ENCODE measurements around the gene DVL3.

DNA sequence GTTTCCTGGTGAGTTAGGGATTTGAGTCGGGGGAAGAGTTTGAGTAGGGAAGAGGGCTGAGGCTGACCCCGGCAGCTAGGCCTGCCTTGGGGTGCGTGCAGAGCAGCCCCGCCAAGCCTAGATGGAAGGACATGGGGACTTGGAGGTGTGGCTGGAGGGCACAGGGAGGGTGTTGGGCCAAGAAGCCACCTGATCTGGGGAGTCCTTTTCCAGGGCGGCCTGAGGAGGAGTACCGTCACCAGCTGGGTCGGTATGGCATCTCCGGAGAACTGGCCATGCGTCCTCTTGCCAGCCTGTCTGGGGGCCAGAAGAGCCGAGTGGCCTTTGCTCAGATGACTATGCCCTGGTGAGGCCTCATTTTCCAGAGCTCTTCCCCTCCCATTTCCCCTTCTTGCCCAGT is 37.7 kb downstream of the DVL3 start:
- TF ChIP-seq, protein P1, sequence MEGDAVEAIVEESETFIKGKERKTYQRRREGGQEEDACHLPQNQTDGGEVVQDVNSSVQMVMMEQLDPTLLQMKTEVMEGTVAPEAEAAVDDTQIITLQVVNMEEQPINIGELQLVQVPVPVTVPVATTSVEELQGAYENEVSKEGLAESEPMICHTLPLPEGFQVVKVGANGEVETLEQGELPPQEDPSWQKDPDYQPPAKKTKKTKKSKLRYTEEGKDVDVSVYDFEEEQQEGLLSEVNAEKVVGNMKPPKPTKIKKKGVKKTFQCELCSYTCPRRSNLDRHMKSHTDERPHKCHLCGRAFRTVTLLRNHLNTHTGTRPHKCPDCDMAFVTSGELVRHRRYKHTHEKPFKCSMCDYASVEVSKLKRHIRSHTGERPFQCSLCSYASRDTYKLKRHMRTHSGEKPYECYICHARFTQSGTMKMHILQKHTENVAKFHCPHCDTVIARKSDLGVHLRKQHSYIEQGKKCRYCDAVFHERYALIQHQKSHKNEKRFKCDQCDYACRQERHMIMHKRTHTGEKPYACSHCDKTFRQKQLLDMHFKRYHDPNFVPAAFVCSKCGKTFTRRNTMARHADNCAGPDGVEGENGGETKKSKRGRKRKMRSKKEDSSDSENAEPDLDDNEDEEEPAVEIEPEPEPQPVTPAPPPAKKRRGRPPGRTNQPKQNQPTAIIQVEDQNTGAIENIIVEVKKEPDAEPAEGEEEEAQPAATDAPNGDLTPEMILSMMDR (conservative IDR thresholded peaks at IDR 0.05; ENCODE audit: low read depth in 2 of 2), result no peak
- TF ChIP-seq, protein P2, sequence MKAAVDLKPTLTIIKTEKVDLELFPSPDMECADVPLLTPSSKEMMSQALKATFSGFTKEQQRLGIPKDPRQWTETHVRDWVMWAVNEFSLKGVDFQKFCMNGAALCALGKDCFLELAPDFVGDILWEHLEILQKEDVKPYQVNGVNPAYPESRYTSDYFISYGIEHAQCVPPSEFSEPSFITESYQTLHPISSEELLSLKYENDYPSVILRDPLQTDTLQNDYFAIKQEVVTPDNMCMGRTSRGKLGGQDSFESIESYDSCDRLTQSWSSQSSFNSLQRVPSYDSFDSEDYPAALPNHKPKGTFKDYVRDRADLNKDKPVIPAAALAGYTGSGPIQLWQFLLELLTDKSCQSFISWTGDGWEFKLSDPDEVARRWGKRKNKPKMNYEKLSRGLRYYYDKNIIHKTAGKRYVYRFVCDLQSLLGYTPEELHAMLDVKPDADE (IDR thresholded peaks at IDR 0.05), result no peak
- TF ChIP-seq POLR2AphosphoS5 (IDR thresholded peaks at IDR 0.05; ENCODE audit: low read depth), result no peak
- TF ChIP-seq, protein P3, sequence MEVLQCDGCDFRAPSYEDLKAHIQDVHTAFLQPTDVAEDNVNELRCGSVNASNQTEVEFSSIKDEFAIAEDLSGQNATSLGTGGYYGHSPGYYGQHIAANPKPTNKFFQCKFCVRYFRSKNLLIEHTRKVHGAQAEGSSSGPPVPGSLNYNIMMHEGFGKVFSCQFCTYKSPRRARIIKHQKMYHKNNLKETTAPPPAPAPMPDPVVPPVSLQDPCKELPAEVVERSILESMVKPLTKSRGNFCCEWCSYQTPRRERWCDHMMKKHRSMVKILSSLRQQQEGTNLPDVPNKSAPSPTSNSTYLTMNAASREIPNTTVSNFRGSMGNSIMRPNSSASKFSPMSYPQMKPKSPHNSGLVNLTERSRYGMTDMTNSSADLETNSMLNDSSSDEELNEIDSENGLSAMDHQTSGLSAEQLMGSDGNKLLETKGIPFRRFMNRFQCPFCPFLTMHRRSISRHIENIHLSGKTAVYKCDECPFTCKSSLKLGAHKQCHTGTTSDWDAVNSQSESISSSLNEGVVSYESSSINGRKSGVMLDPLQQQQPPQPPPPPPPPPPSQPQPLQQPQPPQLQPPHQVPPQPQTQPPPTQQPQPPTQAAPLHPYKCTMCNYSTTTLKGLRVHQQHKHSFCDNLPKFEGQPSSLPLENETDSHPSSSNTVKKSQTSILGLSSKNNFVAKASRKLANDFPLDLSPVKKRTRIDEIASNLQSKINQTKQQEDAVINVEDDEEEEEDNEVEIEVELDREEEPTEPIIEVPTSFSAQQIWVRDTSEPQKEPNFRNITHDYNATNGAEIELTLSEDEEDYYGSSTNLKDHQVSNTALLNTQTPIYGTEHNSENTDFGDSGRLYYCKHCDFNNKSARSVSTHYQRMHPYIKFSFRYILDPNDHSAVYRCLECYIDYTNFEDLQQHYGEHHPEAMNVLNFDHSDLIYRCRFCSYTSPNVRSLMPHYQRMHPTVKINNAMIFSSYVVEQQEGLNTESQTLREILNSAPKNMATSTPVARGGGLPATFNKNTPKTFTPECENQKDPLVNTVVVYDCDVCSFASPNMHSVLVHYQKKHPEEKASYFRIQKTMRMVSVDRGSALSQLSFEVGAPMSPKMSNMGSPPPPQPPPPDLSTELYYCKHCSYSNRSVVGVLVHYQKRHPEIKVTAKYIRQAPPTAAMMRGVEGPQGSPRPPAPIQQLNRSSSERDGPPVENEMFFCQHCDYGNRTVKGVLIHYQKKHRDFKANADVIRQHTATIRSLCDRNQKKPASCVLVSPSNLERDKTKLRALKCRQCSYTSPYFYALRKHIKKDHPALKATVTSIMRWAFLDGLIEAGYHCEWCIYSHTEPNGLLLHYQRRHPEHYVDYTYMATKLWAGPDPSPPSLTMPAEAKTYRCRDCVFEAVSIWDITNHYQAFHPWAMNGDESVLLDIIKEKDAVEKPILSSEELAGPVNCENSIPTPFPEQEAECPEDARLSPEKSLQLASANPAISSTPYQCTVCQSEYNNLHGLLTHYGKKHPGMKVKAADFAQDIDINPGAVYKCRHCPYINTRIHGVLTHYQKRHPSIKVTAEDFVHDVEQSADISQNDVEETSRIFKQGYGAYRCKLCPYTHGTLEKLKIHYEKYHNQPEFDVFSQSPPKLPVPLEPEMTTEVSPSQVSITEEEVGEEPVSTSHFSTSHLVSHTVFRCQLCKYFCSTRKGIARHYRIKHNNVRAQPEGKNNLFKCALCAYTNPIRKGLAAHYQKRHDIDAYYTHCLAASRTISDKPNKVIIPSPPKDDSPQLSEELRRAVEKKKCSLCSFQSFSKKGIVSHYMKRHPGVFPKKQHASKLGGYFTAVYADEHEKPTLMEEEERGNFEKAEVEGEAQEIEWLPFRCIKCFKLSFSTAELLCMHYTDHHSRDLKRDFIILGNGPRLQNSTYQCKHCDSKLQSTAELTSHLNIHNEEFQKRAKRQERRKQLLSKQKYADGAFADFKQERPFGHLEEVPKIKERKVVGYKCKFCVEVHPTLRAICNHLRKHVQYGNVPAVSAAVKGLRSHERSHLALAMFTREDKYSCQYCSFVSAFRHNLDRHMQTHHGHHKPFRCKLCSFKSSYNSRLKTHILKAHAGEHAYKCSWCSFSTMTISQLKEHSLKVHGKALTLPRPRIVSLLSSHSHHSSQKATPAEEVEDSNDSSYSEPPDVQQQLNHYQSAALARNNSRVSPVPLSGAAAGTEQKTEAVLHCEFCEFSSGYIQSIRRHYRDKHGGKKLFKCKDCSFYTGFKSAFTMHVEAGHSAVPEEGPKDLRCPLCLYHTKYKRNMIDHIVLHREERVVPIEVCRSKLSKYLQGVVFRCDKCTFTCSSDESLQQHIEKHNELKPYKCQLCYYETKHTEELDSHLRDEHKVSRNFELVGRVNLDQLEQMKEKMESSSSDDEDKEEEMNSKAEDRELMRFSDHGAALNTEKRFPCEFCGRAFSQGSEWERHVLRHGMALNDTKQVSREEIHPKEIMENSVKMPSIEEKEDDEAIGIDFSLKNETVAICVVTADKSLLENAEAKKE (CRISPR knock-in tag; IDR thresholded peaks at IDR 0.05), result no peak
- TF ChIP-seq CREB1 (CRISPR knock-in tag; IDR thresholded peaks at IDR 0.05; ENCODE audit: low read depth), result no peak
- TF ChIP-seq EZH2 (IDR thresholded peaks at IDR 0.05; ENCODE audit: low read depth, unreplicated experiment), result no peak
